Fibroblast of skin of back (primary cell): ENCODE data around the gene KCNJ6.

Source experiments
- DNase-seq: peaks from one replicate; pipeline ENCODE4 v3.0.0-alpha.2; 2013

Gene KCNJ6

GRCh38 chr21:37564341-37564923, 351.8 kb downstream of the KCNJ6 start:
- peak; percentile 99 for DNase-seq

DNA sequence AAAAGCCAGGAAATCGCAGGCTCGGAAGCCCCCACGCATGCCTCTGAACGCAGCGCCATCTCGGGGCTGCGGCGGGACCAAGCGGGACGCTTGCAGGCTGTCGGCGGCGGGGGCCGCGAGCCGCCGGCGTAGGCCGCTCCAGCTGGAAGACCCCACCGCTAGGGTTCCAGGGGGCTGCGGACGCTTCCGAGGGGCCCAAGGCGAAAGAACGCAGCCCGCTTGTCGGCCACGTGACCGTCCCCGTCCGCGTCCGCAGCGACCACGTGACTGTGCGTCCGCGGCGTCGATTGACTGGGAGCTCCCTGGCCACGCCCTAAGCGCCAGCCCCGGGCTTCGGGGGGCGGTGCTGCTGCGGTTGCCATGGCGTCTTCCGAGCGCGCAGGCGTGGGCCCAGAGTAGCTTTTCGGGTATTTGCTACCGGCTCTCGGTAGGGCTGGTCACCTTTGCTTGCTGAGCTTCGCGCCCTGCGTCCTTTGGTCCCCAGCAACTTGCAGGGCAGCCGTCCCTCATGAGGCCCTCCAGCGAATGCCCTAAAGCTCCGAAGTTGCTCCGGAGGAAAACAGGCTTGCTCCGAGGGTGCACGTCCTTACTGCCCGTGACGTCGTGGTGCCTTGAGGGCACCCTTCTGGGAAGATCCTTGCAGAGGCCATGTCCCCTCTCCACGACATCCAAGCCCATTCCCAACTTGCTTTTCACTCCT, 352.5 kb downstream of the KCNJ6 start:
- DNase-seq = peak; percentile 94

DNA sequence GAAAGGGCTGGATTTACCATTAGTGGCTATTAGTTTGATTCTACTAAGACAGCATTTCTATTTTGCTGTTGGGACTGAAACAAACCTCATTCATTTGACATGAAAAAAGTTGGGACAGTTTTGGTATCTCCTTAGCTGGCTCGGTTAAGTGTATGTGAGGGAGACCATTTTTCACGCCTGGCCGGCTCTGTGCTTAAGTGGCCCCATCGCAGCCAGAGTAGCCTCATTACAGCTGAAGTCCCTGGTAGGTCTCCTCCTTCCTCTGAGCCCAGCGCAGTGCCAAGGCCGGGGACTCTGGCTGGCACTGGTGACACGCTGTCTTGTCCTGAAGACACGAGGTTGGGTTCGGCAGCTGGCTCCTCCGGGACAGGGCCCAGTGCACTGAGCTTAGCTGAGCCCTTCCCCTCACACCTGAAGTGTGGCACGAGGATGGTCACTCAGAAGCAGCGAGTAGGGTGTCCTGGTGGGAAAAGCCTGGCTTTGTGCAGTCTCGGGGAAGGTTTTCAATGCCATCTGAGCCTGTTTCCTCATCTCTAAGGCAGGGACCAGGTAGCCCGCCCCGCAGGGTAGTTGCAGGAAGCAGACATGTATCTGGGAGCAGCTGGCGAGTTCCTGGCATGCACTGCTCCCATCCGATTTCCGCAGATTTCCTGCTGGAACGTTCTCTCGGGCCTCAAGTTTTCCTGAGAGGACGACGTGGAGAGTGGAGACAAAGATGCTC, 353.2 kb downstream of the KCNJ6 start:
- DNase-seq = no peak

- no peak for DNase-seq
Measured at GRCh38 chr21:37561941-37562919, 354.0 kb downstream of the KCNJ6 start.

GRCh38 chr21:37561506-37561905, 354.8 kb downstream of the KCNJ6 start:
- DNase-seq = no peak

DNA sequence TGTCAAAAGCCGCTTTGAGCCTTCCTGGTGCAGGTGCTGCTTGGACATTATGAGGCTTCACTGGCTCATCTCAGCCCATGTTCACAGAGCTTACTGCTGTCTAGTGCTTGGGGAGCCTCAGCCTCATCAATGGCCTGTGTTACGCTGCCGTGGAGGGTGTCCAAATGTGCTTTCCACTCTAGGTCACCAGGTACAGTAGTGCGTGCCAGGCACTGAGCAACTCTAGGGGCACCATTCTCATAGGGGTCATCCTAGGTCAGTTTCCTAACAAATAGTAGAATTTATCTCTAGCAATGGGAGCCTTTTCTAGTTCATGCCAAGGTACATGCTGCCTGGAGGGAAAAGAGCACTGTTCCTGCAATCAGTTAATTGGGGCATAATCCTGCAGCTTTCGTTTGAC, 355.9 kb downstream of the KCNJ6 start:
- no peak for DNase-seq

- no peak for DNase-seq
Measured at GRCh38 chr21:37558676-37559211, 357.5 kb downstream of the KCNJ6 start.
